ENCODE measurements around the gene EPC1. TPM values are rescaled to one million over a fixed set of nuclear protein-coding genes. Genes with fewer than 3 reads are reported as not detected.

Gene EPC1
- total RNA-seq, 1 donor from 2014 or later, result 42.4 TPM

GRCh38 chr10:32293581-32293980, 53.4 kb downstream of the EPC1 start:
- H3K4me1 Mint-ChIP-seq (ENCODE audit: unreplicated experiment), result no peaks in the 10 kb centered on the region
- TF ChIP-seq, protein P1, sequence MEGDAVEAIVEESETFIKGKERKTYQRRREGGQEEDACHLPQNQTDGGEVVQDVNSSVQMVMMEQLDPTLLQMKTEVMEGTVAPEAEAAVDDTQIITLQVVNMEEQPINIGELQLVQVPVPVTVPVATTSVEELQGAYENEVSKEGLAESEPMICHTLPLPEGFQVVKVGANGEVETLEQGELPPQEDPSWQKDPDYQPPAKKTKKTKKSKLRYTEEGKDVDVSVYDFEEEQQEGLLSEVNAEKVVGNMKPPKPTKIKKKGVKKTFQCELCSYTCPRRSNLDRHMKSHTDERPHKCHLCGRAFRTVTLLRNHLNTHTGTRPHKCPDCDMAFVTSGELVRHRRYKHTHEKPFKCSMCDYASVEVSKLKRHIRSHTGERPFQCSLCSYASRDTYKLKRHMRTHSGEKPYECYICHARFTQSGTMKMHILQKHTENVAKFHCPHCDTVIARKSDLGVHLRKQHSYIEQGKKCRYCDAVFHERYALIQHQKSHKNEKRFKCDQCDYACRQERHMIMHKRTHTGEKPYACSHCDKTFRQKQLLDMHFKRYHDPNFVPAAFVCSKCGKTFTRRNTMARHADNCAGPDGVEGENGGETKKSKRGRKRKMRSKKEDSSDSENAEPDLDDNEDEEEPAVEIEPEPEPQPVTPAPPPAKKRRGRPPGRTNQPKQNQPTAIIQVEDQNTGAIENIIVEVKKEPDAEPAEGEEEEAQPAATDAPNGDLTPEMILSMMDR (conservative IDR thresholded peaks at IDR 0.05), result no peak
- peaks cover 11% of the 10 kb centered on the region for H3K36me3 Mint-ChIP-seq
- H3K4me3 Mint-ChIP-seq, result no peak overlapping the region
- H3K9me3 Mint-ChIP-seq, result no peaks in the 10 kb centered on the region
- H3K27ac Mint-ChIP-seq, result no peak overlapping the region
- DNase-seq (ENCODE audit: extremely low spot score, unreplicated experiment), result no peak
- H3K27me3 Mint-ChIP-seq, result no peaks in the 10 kb centered on the region

DNA sequence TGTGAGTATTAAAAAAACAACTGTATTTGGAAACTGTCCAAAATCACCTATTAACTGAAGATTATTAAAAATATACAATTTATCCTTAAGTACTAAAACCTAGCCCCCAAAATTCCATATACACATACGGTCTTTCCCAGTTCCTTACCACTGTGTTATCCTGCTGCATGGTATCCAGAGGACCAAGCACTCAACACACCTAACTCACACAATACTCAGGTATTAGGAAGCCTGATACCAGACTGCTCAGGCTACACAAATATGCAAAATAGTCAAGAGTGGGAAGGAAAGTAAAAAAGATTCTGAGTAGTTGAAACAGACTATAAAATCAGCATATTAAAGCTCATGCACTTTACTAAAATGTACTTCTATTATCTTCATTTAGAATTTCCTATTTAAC, 67.2 kb downstream of the EPC1 start:
- H3K27ac Mint-ChIP-seq, result no peak overlapping the region
- H3K4me3 Mint-ChIP-seq, result no peak overlapping the region
- H3K27me3 Mint-ChIP-seq, result no peaks in the 10 kb centered on the region
- TF ChIP-seq, protein P1 (conservative IDR thresholded peaks at IDR 0.05), result no peak
- H3K4me1 Mint-ChIP-seq (ENCODE audit: unreplicated experiment), result no peaks in the 10 kb centered on the region
- no peak for DNase-seq (ENCODE audit: extremely low spot score, unreplicated experiment)
- H3K9me3 Mint-ChIP-seq, result no peaks in the 10 kb centered on the region
- H3K36me3 Mint-ChIP-seq, result peaks cover 30% of the 10 kb centered on the region

- DNase-seq (ENCODE audit: extremely low spot score, unreplicated experiment), result no peak
- Mint-ChIP-seq H3K9me3 (no peaks in the 10 kb centered on the region), H3K27ac (no peak overlapping the region), H3K27me3 (no peaks in the 10 kb centered on the region), H3K4me3 (no peak overlapping the region), H3K36me3 (peaks cover 51% of the 10 kb centered on the region), H3K4me1 (ENCODE audit: unreplicated experiment) (no peaks in the 10 kb centered on the region)
- TF ChIP-seq, protein P1 (conservative IDR thresholded peaks at IDR 0.05), result no peak
Measured at GRCh38 chr10:32273336-32273735, 73.6 kb downstream of the EPC1 start.

DNA sequence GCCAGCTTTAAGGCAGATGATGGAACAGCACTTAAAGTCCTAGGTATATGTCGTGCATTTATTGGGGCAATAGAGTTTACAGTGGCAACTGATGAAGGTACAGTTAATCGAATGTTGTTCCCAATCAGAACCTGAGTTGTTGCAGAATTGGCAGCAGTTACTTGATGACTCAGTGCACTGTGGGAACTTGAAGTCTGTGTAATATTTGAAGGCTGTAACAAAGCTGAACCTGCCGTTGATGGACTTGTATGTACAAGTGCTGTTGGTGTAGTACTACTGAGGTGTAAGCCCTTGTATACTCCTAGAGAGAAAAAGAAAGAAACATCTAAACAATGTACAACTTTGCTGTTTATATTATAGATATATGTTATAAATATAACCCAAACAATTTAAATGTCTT, 75.3 kb downstream of the EPC1 start:
- TF ChIP-seq, protein P1 (conservative IDR thresholded peaks at IDR 0.05), result no peak
- Mint-ChIP-seq H3K27ac (no peak overlapping the region), H3K36me3 (peaks cover 57% of the 10 kb centered on the region)

DNA sequence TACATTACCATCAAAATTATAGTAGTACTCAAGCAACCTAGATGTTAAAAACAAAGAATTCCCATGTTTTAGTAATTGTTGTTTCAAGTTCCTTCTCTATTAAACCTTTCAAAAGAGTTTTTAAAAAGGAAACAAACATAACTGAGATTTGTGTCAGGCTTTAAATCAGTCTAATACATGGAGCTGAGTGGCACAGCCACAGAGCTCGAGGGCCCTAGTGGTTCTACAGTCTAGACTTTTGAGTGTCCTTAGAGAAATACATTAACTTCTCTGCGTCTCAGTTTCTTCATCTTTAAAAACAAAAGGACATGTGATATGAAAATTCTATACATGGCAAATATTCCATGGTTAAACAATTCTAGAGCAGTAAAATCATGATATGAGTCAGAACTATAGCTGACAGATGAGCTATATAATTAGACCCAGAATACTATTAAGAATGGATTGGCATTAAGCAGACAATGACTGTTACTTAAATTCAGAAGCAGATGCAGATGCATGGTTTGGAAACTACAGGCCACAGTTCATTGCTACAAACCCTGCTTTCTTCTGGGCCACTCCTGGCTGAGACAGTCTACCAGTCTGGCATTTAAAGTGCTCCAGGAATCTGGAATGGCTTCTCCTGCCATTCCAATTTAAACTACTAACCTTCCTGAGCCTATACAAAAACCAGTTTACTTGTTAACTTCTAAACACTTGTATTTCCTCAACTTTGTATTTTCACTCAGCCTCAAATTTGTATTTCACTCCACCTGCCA, 77.4 kb downstream of the EPC1 start:
- DNase-seq (ENCODE audit: extremely low spot score, unreplicated experiment), result no peak
- TF ChIP-seq, protein P1 (conservative IDR thresholded peaks at IDR 0.05), result no peak
- H3K27me3 Mint-ChIP-seq, result no peaks in the 10 kb centered on the region
- no peaks in the 10 kb centered on the region for H3K4me1 Mint-ChIP-seq (ENCODE audit: unreplicated experiment)
- no peak overlapping the region for H3K4me3 Mint-ChIP-seq
- no peaks in the 10 kb centered on the region for H3K9me3 Mint-ChIP-seq
- peaks cover 50% of the 10 kb centered on the region for H3K36me3 Mint-ChIP-seq
- no peak overlapping the region for H3K27ac Mint-ChIP-seq

More for the DNA sequence above, 75.3 kb downstream of the EPC1 start:
- Mint-ChIP-seq H3K4me1 (ENCODE audit: unreplicated experiment) (no peaks in the 10 kb centered on the region), H3K27me3 (no peaks in the 10 kb centered on the region), H3K4me3 (no peak overlapping the region), H3K9me3 (no peaks in the 10 kb centered on the region)
- no peak for DNase-seq (ENCODE audit: extremely low spot score, unreplicated experiment)
